GM12872 (cell line): ENCODE measurements around the gene PSRC1.

Experiments
- TF ChIP-seq, protein P1 (sequence below): IDR thresholded peaks from 3 replicates; pipeline ENCODE4 v1.5.1; 2011; ENCODE audit warnings: low read depth, mild to moderate bottlenecking, low read length, moderate library complexity; ENCODE audit not compliant: insufficient read depth

The PSRC1 gene

DNA sequence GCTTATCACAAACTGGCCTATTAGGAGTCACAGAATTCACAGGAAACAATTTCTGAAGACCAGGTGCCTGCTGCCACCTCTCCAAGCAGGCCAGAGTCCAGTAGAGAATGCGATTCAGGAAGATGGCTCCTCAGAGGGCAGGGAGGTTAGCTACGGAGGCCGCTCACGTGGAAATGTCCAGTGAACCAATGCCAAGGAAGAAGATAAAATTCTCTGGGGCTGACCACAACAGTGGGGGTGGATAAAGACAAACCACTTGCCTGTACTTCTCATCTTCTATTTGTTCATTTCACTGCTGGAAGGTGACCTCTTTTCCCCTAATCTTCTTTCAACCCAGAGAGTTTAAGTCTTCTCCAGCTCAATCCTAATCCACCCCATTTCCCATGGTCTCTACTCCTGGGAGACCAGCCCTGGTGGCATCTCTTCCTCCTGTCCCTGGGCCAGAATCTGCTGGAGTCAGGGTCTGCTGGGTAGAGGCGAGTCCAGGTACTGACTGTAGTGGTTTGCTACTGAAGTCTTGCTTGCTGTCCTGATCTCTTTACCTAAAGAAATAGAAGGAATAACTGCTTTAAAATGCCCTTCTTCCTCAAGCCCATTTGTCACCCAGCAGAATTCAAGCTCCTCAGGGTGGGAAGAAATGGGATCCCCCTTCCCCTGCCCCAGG lies 3.2 kb downstream of the PSRC1 start:
- TF ChIP-seq, protein P1, sequence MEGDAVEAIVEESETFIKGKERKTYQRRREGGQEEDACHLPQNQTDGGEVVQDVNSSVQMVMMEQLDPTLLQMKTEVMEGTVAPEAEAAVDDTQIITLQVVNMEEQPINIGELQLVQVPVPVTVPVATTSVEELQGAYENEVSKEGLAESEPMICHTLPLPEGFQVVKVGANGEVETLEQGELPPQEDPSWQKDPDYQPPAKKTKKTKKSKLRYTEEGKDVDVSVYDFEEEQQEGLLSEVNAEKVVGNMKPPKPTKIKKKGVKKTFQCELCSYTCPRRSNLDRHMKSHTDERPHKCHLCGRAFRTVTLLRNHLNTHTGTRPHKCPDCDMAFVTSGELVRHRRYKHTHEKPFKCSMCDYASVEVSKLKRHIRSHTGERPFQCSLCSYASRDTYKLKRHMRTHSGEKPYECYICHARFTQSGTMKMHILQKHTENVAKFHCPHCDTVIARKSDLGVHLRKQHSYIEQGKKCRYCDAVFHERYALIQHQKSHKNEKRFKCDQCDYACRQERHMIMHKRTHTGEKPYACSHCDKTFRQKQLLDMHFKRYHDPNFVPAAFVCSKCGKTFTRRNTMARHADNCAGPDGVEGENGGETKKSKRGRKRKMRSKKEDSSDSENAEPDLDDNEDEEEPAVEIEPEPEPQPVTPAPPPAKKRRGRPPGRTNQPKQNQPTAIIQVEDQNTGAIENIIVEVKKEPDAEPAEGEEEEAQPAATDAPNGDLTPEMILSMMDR = no peak

DNA sequence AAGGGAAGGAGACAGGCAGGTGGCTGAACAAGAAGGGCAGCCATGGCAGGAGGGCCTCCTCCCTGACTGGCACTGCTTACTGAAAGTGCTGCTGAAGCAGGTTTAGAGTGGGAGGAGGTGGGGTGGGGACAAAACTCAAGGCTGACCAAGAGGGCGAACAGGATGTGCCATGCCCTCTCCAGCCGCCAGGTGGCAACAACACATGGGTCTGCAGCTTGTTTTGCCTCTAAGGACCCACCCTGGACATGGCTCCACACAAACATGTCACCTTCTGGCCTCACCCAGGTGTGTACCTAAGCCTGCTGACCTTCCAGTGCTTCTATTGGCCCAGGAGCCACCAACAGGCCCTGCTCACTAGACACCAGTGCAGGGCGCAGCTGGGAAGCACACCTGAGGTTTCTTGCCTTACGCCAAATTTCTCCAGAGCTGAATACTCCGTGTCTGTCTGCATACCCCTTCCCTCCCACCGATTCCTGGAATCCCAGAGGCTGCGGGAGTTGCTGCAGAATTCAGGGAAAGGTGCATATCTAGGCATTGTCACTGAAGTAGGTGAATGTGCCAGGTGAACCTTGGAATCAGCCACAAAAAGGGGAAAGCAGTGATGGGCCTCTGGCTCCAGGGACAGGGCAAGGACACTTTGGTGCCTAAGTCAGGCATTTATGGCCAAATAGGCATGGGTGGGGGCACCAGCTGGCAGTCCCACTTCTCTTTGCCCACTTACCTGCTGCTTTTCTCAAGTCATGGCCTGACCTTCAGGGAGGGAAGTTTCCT lies 5.3 kb downstream of the PSRC1 start:
- TF ChIP-seq, protein P1 = peak; percentile 99

DNA sequence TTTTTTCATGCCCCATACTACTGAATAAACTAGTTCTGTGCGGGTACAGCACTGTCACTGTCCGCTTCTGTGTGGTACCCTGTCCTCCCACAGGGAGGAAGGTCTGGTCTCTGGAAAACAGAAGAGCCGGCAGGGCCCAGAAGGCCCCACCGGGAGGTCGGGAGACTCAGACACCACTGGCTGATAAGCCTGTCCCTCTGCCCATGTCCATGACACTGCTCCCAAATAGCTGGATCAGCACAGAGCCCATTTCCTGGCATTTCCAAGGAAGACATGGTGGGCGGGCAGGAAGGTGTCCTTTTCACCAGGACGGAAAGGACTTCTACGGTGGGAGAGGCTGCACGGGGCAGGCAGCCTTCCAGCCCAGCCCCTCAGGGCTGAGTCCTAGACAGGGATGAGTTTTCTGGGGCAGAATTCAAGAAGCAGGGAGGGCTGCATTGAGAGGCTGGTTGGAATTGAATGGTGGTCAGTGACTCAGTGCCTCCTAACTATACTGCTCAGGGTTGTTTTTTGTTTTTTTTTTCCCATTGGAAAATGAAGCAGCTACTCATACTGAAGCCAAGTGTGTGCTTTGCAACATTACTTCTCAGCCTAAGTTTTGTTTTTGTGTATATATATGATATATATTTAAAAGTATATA lies 7.1 kb downstream of the PSRC1 start:
- TF ChIP-seq, protein P1 = no peak

DNA sequence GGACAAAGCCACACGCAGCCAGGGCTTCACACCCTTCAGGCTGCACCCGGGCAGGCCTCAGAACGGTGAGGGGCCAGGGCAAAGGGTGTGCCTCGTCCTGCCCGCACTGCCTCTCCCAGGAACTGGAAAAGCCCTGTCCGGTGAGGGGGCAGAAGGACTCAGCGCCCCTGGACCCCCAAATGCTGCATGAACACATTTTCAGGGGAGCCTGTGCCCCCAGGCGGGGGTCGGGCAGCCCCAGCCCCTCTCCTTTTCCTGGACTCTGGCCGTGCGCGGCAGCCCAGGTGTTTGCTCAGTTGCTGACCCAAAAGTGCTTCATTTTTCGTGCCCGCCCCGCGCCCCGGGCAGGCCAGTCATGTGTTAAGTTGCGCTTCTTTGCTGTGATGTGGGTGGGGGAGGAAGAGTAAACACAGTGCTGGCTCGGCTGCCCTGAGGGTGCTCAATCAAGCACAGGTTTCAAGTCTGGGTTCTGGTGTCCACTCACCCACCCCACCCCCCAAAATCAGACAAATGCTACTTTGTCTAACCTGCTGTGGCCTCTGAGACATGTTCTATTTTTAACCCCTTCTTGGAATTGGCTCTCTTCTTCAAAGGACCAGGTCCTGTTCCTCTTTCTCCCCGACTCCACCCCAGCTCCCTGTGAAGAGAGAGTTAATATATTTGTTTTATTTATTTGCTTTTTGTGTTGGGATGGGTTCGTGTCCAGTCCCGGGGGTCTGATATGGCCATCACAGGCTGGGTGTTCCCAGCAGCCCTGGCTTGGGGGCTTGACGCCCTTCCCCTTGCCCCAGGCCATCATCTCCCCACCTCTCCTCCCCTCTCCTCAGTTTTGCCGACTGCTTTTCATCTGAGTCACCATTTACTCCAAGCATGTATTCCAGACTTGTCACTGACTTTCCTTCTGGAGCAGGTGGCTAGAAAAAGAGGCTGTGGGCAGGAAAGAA lies 8.1 kb downstream of the PSRC1 start:
- TF ChIP-seq, protein P1 = no peak

DNA sequence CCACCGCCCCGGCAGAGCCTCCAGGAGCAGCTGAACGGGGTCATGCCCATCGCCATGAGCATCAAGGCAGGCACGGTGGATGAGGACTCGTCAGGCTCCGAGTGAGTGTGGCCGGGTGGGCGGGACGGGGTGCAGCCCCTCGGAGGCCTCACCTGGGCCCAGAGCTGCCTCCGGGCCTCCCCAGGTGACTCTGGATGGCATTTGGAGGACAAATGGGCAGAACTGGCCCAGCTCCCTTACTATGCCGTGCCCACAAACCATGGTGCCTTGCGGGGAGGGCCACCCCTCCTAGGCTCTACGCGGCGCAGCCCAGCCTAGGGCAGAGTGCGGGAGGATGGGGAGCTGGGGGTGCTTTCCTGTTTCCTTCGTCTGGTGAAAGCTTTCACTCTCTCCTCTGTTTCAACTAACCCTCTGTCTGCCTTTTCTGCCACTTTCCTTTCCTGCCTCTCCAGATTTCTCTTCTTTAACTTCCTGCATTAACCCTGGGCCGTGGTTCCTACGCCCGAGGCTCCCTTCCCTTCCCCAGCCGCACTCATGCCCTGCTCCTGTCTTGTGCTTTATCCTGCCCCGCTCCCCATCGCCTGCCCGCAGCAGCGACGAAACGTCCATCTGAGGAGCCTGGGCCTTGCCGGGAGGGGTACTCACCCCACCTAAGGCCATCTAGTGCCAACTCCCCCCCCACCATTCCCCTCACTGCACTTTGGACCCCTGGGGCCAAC lies 9.2 kb downstream of the PSRC1 start:
- TF ChIP-seq, protein P1 = no peak

DNA sequence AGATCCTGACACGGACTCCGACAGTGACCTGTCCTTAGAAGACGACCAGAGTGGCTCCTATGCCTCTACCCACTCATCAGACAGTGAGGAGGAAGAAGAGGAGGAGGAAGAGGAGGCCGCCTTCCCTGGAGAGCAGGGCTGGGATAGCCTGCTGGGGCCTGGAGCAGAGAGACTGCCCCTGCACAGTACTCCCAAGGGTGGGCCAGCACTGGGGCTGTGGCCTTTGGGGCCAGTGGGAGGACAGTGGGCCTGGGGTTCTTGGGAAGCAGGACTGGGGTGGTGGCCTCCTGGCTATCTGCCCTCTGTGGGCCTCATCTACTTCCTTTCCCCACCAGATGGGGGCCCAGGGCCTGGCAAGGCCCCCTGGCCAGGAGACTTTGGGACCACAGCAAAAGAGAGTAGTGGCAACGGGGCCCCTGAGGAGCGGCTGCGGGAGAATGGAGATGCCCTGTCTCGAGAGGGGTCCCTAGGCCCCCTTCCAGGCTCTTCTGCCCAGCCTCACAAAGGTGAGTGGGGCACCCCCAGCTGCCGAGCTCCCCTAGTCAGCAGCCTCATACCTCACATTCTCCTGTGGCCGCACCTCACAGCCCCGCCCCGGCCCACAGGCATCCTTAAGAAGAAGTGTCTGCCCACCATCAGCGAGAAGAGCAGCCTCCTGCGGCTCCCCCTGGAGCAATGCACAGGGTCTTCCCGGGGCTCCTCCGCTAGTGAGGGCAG lies 10.0 kb downstream of the PSRC1 start:
- TF ChIP-seq, protein P1 = no peak
